Endothelial cell of umbilical vein (primary cell): ENCODE data around the gene PRDM16. TPM values are rescaled to one million over a fixed set of nuclear protein-coding genes. Genes with fewer than 3 reads are reported as not detected.

Source experiments
- BruUV-seq: library from RNA; stranded (reverse); fragments of 400-500 nt; replicated peaks from 2 replicates; lab custom pipeline; 2021; lab: Mats Ljungman, UMichigan
- CTCF ChIA-PET: fragments of 300-600, 350-600 bp; sonication (Branson Sonifier 250); formaldehyde crosslinking; loops from one replicate; lab custom pipeline; 2021; ENCODE audit warnings: antibody characterized with exemption, inconsistent platforms; lab: Charles Lee
- POLR2A ChIA-PET: fragments of 300-600, 350-600 bp; sonication (Branson Sonifier 250); formaldehyde crosslinking; loops from one replicate; lab custom pipeline; 2021; ENCODE audit warnings: antibody characterized with exemption, inconsistent platforms; lab: Charles Lee
- DNase-seq: peaks from one replicate; pipeline ENCODE4 v3.0.0-alpha.2; 2011; ENCODE audit warnings: low read depth, low spot score
- FAIRE-seq: peaks from 2 replicates; lab custom pipeline; 2011; peaks lifted over from hg19 to GRCh38; lab: Jason Lieb, UNC
- H2AFZ ChIP-seq: 2 replicates; pipeline ENCODE4 v1.6.0; 2012; ENCODE audit warnings: low read depth, low read length, control low read depth, inconsistent platforms
- H3K27ac ChIP-seq: 2 replicates; pipeline ENCODE4 v1.5.1; 2011; ENCODE audit warnings: low read depth, mild to moderate bottlenecking, control low read depth, low read length, moderate library complexity; ENCODE audit not compliant: insufficient read depth
- H3K27me3 ChIP-seq, 2 experiments: 2 replicates each; pipeline versions ENCODE4 v1.6.0 to v1.6.1; 2011; ENCODE audit warnings: low read length in 2 of 2, mixed read lengths in 1 of 2; ENCODE audit not compliant: control insufficient read depth in 2 of 2, insufficient read depth in 2 of 2
- H3K36me3 ChIP-seq, 2 experiments: 2 replicates in 1 of 2; 3 replicates in 1 of 2; pipeline ENCODE4 v1.5.1; 2011; ENCODE audit warnings: low read length in 2 of 2, mild to moderate bottlenecking in 1 of 2, moderate library complexity in 1 of 2; ENCODE audit not compliant: control insufficient read depth in 2 of 2, insufficient read depth in 2 of 2; ENCODE audit errors: extremely low read depth in 1 of 2
- H3K4me1 ChIP-seq: 3 replicates; pipeline ENCODE4 v1.5.1; 2011; ENCODE audit warnings: mild to moderate bottlenecking, low read length; ENCODE audit not compliant: control insufficient read depth, insufficient read depth; ENCODE audit errors: extremely low read depth
- H3K4me2 ChIP-seq: 2 replicates; pipeline ENCODE4 v1.6.1; 2011; ENCODE audit warnings: low read length, control low read depth, mixed read lengths; ENCODE audit not compliant: insufficient read depth
- H3K4me3 ChIP-seq, 3 experiments: fragments of 200-600 bp in 1 of 3; sonication (generic), shearing (Covaris generic) in 1 of 3; replicated peaks in 1 of 3; 2 replicates each; pipeline ENCODE4 v1.5.1; 2011 to 2016; ENCODE audit warnings: control low read depth in 3 of 3, low read length in 3 of 3, mild to moderate bottlenecking in 2 of 3, inconsistent platforms in 1 of 3, low read depth in 1 of 3, moderate library complexity in 1 of 3; ENCODE audit not compliant: insufficient read depth in 1 of 3
- H3K79me2 ChIP-seq: 2 replicates; pipeline ENCODE4 v1.6.0; 2012; ENCODE audit warnings: low read length, inconsistent platforms; ENCODE audit not compliant: control insufficient read depth, insufficient read depth
- H3K9ac ChIP-seq: replicated peaks from 2 replicates; pipeline ENCODE3; 2011; ENCODE audit warnings: low read length, control low read depth; ENCODE audit not compliant: insufficient read depth; ENCODE audit errors: extremely low read depth
- H3K9me1 ChIP-seq: replicated peaks from 3 replicates; pipeline ENCODE4 v1.6.0; 2011; ENCODE audit warnings: mild to moderate bottlenecking, low read length; ENCODE audit not compliant: control insufficient read depth, insufficient read depth; ENCODE audit errors: extremely low read depth
- H3K9me3 ChIP-seq: replicated peaks from 2 replicates; pipeline ENCODE4 v1.5.1; 2012; ENCODE audit warnings: low read length, inconsistent platforms; ENCODE audit not compliant: control insufficient read depth, insufficient read depth
- H4K20me1 ChIP-seq: replicated peaks from 2 replicates; pipeline ENCODE3; 2011; ENCODE audit warnings: mild to moderate bottlenecking, low read length; ENCODE audit not compliant: control insufficient read depth, insufficient read depth; ENCODE audit errors: extremely low read depth
- EZH2 ChIP-seq: IDR thresholded peaks from 2 replicates; pipeline ENCODE4 v1.6.1; 2012; ENCODE audit warnings: borderline replicate concordance, low read depth, mild to moderate bottlenecking, moderate library complexity, low read length, inconsistent platforms; ENCODE audit not compliant: severe bottlenecking
- FOS ChIP-seq: IDR thresholded peaks from 2 replicates; pipeline ENCODE4 v1.6.1; 2011; ENCODE audit warnings: mild to moderate bottlenecking, low read length, moderate library complexity, borderline replicate concordance; ENCODE audit not compliant: insufficient read depth
- GATA2 ChIP-seq: IDR thresholded peaks from 2 replicates; pipeline ENCODE4 v1.7.0; 2011; ENCODE audit warnings: low read depth, mild to moderate bottlenecking, moderate library complexity, mixed read lengths, low read length; ENCODE audit not compliant: insufficient read length, insufficient read depth
- JUN ChIP-seq: IDR thresholded peaks from 2 replicates; pipeline ENCODE4 v1.6.1; 2011; ENCODE audit warnings: borderline replicate concordance, low read depth; ENCODE audit not compliant: insufficient read length, insufficient read depth
- MYC ChIP-seq: IDR thresholded peaks from one replicate; pipeline ENCODE4 v1.6.1; 2011; ENCODE audit warnings: mild to moderate bottlenecking, low read depth, low read length
- POLR2A ChIP-seq: IDR thresholded peaks from 2 replicates; pipeline ENCODE4 v1.6.1; 2012; ENCODE audit warnings: low read depth, mild to moderate bottlenecking, control low read depth, low read length
- POLR2AphosphoS5 ChIP-seq: IDR thresholded peaks from 2 replicates; pipeline ENCODE4 v1.6.1; 2012; ENCODE audit warnings: low read depth, mild to moderate bottlenecking, control low read depth, low read length, moderate library complexity; ENCODE audit not compliant: insufficient read depth
- dilution Hi-C: fragments of 300-500 bp; cut with MboI; formaldehyde crosslinking; loops from one replicate; pipeline ENCODE4 v1.15.0; 2019; ENCODE audit warnings: low sequenced_read_pairs; ENCODE audit not compliant: extremely low pct_ligation_motif_present
- intact Hi-C: fragments of 100-400 bp; cut with micrococcal nuclease; formaldehyde crosslinking; loops from one replicate; pipeline ENCODE4 v1.10.0; 2022
- polyA plus RNA-seq, 4 experiments: library from polyadenylated mRNA; depleted of rRNA in 3 of 4; stranded (reverse) in 3 of 4; unstranded in 1 of 4; fragments of >200 nt; gene quantifications; 2 replicates each; pipeline versions ENCODE4 v1.2.1 to v1.2.3, GENCODE V29; 2011 to 2012; ENCODE audit warnings: missing spikeins in 1 of 4
- total RNA-seq: library from RNA; stranded (reverse); gene quantifications from 2 replicates; pipeline ENCODE4 v1.2.3, GENCODE V29; 2021
- TF ChIP-seq, protein P1 (sequence below): IDR thresholded peaks from 2 replicates; pipeline ENCODE4 v1.6.1; 2011; ENCODE audit not compliant: insufficient read depth, insufficient read length
- TF ChIP-seq, protein P2 (sequence below), 2 donors: IDR thresholded peaks; 1 replicate in 1 of 2; 2 replicates in 1 of 2; pipeline ENCODE4 v1.5.1; 2011; ENCODE audit warnings: low read length in 2 of 2, mild to moderate bottlenecking in 2 of 2, moderate library complexity in 2 of 2, control low read depth in 1 of 2, inconsistent platforms in 1 of 2, low read depth in 1 of 2; ENCODE audit not compliant: insufficient read depth in 1 of 2; ENCODE audit errors: extremely low read depth in 1 of 2

The PRDM16 gene
- total and polyA plus RNA-seq, 2 donors (not counting 3 experiments of a cell fraction or from before 2014, with no cell fraction given) = not detected

GRCh38 chr1:3102641-3103040, 33.6 kb downstream of the PRDM16 start:
- Histone ChIP-seq H2AFZ (no peak overlapping the region), H3K79me2 (no peaks in the 10 kb centered on the region), H3K4me3 (no peak overlapping the region), H4K20me1 (no peaks in the 10 kb centered on the region), H3K4me2 (no peak overlapping the region), H3K36me3 (no peaks in the 10 kb centered on the region), H3K4me1 (no peaks in the 10 kb centered on the region), H3K9ac (no peak overlapping the region), H3K27ac (no peak overlapping the region), H3K9me3 (no peaks in the 10 kb centered on the region), H3K27me3 (no peaks in the 10 kb centered on the region), H3K9me1 (no peaks in the 10 kb centered on the region)
- BruUV-seq = no TSS peak
- FAIRE-seq (no peak), DNase-seq (no peak)
- intact Hi-C loops = no loop called here
- CTCF ChIA-PET = no interaction called here
- POLR2A ChIA-PET = no interaction called here
- TF ChIP-seq JUN = no peak
- no peak for TF ChIP-seq FOS
- TF ChIP-seq, protein P1, sequence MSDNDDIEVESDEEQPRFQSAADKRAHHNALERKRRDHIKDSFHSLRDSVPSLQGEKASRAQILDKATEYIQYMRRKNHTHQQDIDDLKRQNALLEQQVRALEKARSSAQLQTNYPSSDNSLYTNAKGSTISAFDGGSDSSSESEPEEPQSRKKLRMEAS = no peak
- no peak for TF ChIP-seq POLR2A
- TF ChIP-seq EZH2 = no peak
- TF ChIP-seq, protein P2, sequence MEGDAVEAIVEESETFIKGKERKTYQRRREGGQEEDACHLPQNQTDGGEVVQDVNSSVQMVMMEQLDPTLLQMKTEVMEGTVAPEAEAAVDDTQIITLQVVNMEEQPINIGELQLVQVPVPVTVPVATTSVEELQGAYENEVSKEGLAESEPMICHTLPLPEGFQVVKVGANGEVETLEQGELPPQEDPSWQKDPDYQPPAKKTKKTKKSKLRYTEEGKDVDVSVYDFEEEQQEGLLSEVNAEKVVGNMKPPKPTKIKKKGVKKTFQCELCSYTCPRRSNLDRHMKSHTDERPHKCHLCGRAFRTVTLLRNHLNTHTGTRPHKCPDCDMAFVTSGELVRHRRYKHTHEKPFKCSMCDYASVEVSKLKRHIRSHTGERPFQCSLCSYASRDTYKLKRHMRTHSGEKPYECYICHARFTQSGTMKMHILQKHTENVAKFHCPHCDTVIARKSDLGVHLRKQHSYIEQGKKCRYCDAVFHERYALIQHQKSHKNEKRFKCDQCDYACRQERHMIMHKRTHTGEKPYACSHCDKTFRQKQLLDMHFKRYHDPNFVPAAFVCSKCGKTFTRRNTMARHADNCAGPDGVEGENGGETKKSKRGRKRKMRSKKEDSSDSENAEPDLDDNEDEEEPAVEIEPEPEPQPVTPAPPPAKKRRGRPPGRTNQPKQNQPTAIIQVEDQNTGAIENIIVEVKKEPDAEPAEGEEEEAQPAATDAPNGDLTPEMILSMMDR (IDR thresholded peaks at IDR 0.05; ENCODE audit: extremely low read depth in 1 of 2, insufficient read depth in 1 of 2, low read depth in 1 of 2, low read length in 2 of 2) = no peak
- TF ChIP-seq MYC = no peak
- no peak for TF ChIP-seq GATA2
- TF ChIP-seq POLR2AphosphoS5 = no peak
- dilution Hi-C loops = no loop called here
